ENCODE results near the gene CHN1. TPM values are rescaled to one million over a fixed set of nuclear protein-coding genes. Genes with fewer than 3 reads are reported as not detected.

The CHN1 gene
- total and polyA plus RNA-seq, 2 of the 8 experiments (the other 6 are each of a cell fraction or from before 2014, with no cell fraction given) = 54.0 to 65.7 TPM

DNA sequence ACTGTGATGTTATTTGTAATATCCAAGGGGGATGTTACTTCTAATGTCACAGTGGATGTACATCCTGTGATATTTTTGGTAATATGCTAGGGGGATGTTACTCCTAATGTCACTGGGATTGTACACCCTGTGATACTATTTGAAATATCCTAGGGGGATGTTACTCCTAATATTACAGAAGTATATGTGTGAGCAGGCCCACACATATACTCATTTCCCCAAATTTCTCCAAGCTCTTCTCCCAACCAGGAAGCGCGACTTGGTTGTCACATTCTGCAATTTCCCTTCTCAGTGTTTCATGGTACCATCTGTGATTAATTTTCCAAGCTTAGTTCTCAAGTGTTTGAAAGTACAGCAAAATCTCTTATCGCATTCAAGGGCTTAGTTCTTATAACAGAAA lies 29.5 kb upstream of the CHN1 start:
- Histone ChIP-seq H3K56ac (replicated peaks; ENCODE audit: insufficient read length, low read depth, low read length) (no peak overlapping the region), H2BK5ac (ENCODE audit: low read depth, low read length) (no peak overlapping the region), H3K18ac (ENCODE audit: extremely low read depth, low read length) (no peak overlapping the region), H3K9ac (replicated peaks in 1 of 4; ENCODE audit: extremely low read depth in 1 of 4, low read depth in 3 of 4, low read length in 3 of 4) (no peak overlapping the region), H3K27me3 (replicated peaks in 1 of 4; ENCODE audit: control insufficient read depth in 3 of 4, extremely low read depth in 1 of 4, insufficient read depth in 3 of 4, low read length in 3 of 4) (no peaks in the 10 kb centered on the region), H3K14ac (ENCODE audit: insufficient read length) (no peak overlapping the region), H3K4ac (replicated peaks; ENCODE audit: insufficient read length, low read depth, low read length) (no peak overlapping the region), H3K4me2 (ENCODE audit: insufficient read depth in 1 of 2, low read depth in 2 of 2, low read length in 2 of 2) (no peak overlapping the region), H3K79me2 (ENCODE audit: control insufficient read depth in 1 of 2, insufficient read depth in 2 of 2, low read length in 2 of 2) (no peaks in the 10 kb centered on the region), H4K20me1 (replicated peaks in 1 of 2; ENCODE audit: control insufficient read depth in 1 of 2, insufficient read depth in 2 of 2, low read length in 2 of 2) (no peaks in the 10 kb centered on the region), H3K23me2 (ENCODE audit: low read depth, low read length) (no peaks in the 10 kb centered on the region), H3K36me3 (ENCODE audit: control insufficient read depth in 2 of 4, insufficient read depth in 4 of 4, low read length in 3 of 4) (no peaks in the 10 kb centered on the region), H2BK20ac (ENCODE audit: low read length) (no peak overlapping the region), H4K5ac (ENCODE audit: insufficient read length, low read depth, low read length) (no peak overlapping the region), H4K8ac (ENCODE audit: extremely low read depth, insufficient read depth, low read length) (no peak overlapping the region), H3K9me3 (ENCODE audit: insufficient read depth in 2 of 2, low read depth in 1 of 2, low read length in 1 of 2) (no peaks in the 10 kb centered on the region), H3K23ac (ENCODE audit: insufficient read length) (no peak overlapping the region), H3K4me1 (replicated peaks in 1 of 4; ENCODE audit: control insufficient read depth in 3 of 4, insufficient read depth in 4 of 4, low read length in 3 of 4) (no peaks in the 10 kb centered on the region; a peak in 1 of 7 replicates), H2AFZ (ENCODE audit: low read length) (no peak overlapping the region), H4K91ac (replicated peaks; ENCODE audit: insufficient read length, low read length) (no peak overlapping the region), H2BK15ac (ENCODE audit: low read length) (no peak overlapping the region), H3K79me1 (ENCODE audit: low read depth, low read length) (no peaks in the 10 kb centered on the region), H2AK5ac (ENCODE audit: low read depth, low read length) (no peak overlapping the region), H2BK120ac (replicated peaks; ENCODE audit: low read depth, low read length) (no peak overlapping the region), H3K4me3 (ENCODE audit: extremely low read depth in 1 of 4, insufficient read depth in 2 of 4, low read depth in 3 of 4, low read length in 4 of 4) (no peak overlapping the region), H2BK12ac (ENCODE audit: low read depth, low read length) (no peak overlapping the region), H3K27ac (ENCODE audit: low read depth, low read length) (no peak overlapping the region)
- TF ChIP-seq PHF8 (conservative IDR thresholded peaks at IDR 0.05; ENCODE audit: low read depth, low read length) (no peak), FOSL1 (IDR thresholded peaks at IDR 0.05; ENCODE audit: insufficient read depth, low read depth, low read length) (no peak), NANOG (IDR thresholded peaks at IDR 0.05; ENCODE audit: insufficient read depth, low read depth, low read length, poor library complexity, severe bottlenecking) (no peak)
- no peak for FAIRE-seq
- DNase-seq (ENCODE audit: low read depth in 1 of 2, low spot score in 2 of 2) = no peak
- ChIA-PET CTCF (ENCODE audit: partially characterized antibody) (interaction anchor here (2.4 kb wide), 1 partner anchor 335 kb away, joined by 6 read pairs; no protein-coding TSS in a partner anchor), POLR2A (ENCODE audit: partially characterized antibody) (no interaction called here)
- WGBS, 2 experiments (ENCODE audit: extremely low coverage in 1 of 2, insufficient coverage in 1 of 2, insufficient read length in 1 of 2, insufficient replicate concordance in 2 of 2, low coverage in 1 of 2, low lambda C conversion rate in 2 of 2, missing lambda C conversion rate in 1 of 2) = 97% methylated on average over 3 of the region's 3 CpGs; no CpG with 5 or more reads in 1 of the 2 experiments

Measured in H1 (cell line).